Endodermal cell (in vitro differentiated cells): ENCODE data around the gene ZNF37A. TPM values are rescaled to one million over a fixed set of nuclear protein-coding genes. Genes with fewer than 3 reads are reported as not detected.

Experiments
- DNase-seq: peaks from one replicate; pipeline ENCODE4 v3.0.0-alpha.2; 2017
- H3K27ac ChIP-seq: 2 replicates; pipeline ENCODE4 v1.5.1; 2013; ENCODE audit warnings: mild to moderate bottlenecking, low read depth, low read length, moderate library complexity
- H3K27me3 ChIP-seq: 2 replicates; pipeline ENCODE4 v1.6.1; 2013; ENCODE audit warnings: mild to moderate bottlenecking, low read length, moderate library complexity; ENCODE audit not compliant: insufficient read depth, control insufficient read depth, poor library complexity, severe bottlenecking
- H3K36me3 ChIP-seq: 2 replicates; pipeline ENCODE4 v1.7.0; 2013; ENCODE audit warnings: mild to moderate bottlenecking, low read length, moderate library complexity; ENCODE audit not compliant: control insufficient read depth, insufficient read depth
- H3K4me1 ChIP-seq: one replicate; pipeline ENCODE4 v1.7.0; 2013; ENCODE audit warnings: low read length; ENCODE audit not compliant: control insufficient read depth, insufficient read depth
- H3K4me3 ChIP-seq: 2 replicates; pipeline ENCODE4 v1.5.1; 2013; ENCODE audit warnings: mild to moderate bottlenecking, low read length, moderate library complexity
- H3K9ac ChIP-seq: 2 replicates; pipeline ENCODE4 v1.6.1; 2013; ENCODE audit warnings: mild to moderate bottlenecking, low read length, moderate library complexity; ENCODE audit not compliant: poor library complexity, severe bottlenecking; ENCODE audit errors: extremely low read depth
- H3K9me3 ChIP-seq: 2 replicates; pipeline ENCODE4 v1.6.1; 2013; ENCODE audit warnings: mild to moderate bottlenecking, low read length, moderate library complexity; ENCODE audit not compliant: control insufficient read depth
- H3K27ac Mint-ChIP-seq: 2 replicates; pipeline ENCODE4 v1.8.0; 2020; ENCODE audit warnings: mixed read lengths
- H3K27me3 Mint-ChIP-seq: 2 replicates; pipeline ENCODE4 v1.8.0; 2021; ENCODE audit warnings: mild to moderate bottlenecking, mixed read lengths; ENCODE audit not compliant: insufficient read depth
- H3K36me3 Mint-ChIP-seq: 2 replicates; pipeline ENCODE4 v1.8.0; 2020; ENCODE audit warnings: low read depth, mixed read lengths
- H3K4me1 Mint-ChIP-seq: 2 replicates; pipeline ENCODE4 v1.8.0; 2020; ENCODE audit warnings: mixed read lengths
- H3K4me3 Mint-ChIP-seq: 2 replicates; pipeline ENCODE4 v1.8.0; 2020; ENCODE audit warnings: mild to moderate bottlenecking, moderate library complexity, mixed read lengths
- H3K9me3 Mint-ChIP-seq: 2 replicates; pipeline ENCODE4 v1.8.0; 2020; ENCODE audit warnings: mild to moderate bottlenecking, mixed read lengths
- WGBS, 2 experiments: methylation state at CpG; one replicate each; pipeline versions ENCODE4 v1.1.5 to v1.1.7; 2013; ENCODE audit warnings: missing lambda C conversion rate in 2 of 2, mixed read lengths in 1 of 2; ENCODE audit not compliant: insufficient coverage in 1 of 2, insufficient read length in 1 of 2; 5-methylcytosine and 5-hydroxymethylcytosine counted together
- total RNA-seq, 2 donors: library from RNA; stranded (reverse); fragmentation: NEBNext Ultra II Directional in 1 of 2; extraction: Animal tissue kit (Norgen Biotek cat#: 25700) in 1 of 2; gene quantifications; 2 replicates in 1 of 2; 3 replicates in 1 of 2; pipeline ENCODE4 v1.2.1, GENCODE V29; 2021
- TF ChIP-seq, protein P1 (sequence below): fragments of 200-600 bp; sonication (generic); conservative IDR thresholded peaks from 2 replicates; pipeline ENCODE4 v1.5.0; 2021; ENCODE audit warnings: antibody characterized with exemption, mild to moderate bottlenecking

ZNF37A gene
- total RNA-seq, 2 donors from 2014 or later: 11.0 to 11.4 TPM

DNA sequence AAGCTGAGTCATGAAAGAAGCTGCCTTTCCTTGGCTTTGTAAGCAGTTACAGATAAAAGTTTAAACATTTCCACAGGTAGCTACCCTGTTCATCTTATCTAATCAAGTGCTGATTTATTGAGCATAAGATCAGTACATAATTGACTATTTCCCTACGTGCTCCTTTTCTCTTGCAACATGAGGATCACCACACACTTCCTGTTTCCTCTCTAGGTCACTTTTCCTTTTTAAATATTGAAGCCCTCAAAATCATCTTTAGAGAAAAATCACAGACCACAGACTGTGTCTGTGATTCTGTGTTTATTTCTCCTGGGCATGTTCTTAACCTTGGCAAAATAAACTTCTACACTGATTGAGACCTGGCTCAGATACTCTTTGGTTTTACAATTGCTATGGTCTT lies 69.5 kb downstream of the ZNF37A start:
- H3K4me1 ChIP-seq: no peaks in the 10 kb centered on the region
- peaks cover 89% of the 10 kb centered on the region for H3K9me3 ChIP-seq
- H3K27ac ChIP-seq: no peak overlapping the region
- H3K4me1 Mint-ChIP-seq: no peaks in the 10 kb centered on the region
- no peak overlapping the region for H3K4me3 Mint-ChIP-seq
- TF ChIP-seq, protein P1, sequence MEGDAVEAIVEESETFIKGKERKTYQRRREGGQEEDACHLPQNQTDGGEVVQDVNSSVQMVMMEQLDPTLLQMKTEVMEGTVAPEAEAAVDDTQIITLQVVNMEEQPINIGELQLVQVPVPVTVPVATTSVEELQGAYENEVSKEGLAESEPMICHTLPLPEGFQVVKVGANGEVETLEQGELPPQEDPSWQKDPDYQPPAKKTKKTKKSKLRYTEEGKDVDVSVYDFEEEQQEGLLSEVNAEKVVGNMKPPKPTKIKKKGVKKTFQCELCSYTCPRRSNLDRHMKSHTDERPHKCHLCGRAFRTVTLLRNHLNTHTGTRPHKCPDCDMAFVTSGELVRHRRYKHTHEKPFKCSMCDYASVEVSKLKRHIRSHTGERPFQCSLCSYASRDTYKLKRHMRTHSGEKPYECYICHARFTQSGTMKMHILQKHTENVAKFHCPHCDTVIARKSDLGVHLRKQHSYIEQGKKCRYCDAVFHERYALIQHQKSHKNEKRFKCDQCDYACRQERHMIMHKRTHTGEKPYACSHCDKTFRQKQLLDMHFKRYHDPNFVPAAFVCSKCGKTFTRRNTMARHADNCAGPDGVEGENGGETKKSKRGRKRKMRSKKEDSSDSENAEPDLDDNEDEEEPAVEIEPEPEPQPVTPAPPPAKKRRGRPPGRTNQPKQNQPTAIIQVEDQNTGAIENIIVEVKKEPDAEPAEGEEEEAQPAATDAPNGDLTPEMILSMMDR: no peak
- no peaks in the 10 kb centered on the region for H3K36me3 ChIP-seq
- H3K27me3 Mint-ChIP-seq: no peaks in the 10 kb centered on the region
- H3K9me3 Mint-ChIP-seq: peaks cover 94% of the 10 kb centered on the region
- no peak overlapping the region for H3K4me3 ChIP-seq
- H3K27ac Mint-ChIP-seq: no peak overlapping the region
- H3K9ac ChIP-seq: no peak overlapping the region
- no peaks in the 10 kb centered on the region for H3K36me3 Mint-ChIP-seq
- H3K27me3 ChIP-seq: no peaks in the 10 kb centered on the region
- WGBS, 2 experiments: 27 to 29% methylated on average over 1 of the region's 1 CpG
- DNase-seq: no peak

DNA sequence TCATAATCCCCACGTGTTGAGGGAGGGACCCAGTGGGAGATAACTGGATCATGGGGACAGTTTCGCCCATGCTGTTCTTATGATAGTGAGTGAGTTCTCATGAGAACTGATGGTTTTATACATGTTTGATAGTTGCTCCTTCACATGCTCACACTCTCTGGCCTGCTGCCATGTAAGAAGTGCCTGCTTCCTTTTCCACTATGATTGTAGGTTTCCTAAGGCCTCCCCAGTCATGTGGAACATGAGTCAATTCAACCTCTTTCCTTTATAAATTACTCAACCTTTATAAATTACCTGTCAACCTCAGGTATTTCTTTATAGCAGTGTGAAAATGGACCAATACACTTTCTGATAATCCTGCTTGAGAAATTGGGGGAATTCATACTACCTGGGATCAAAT lies 80.2 kb downstream of the ZNF37A start:
- peaks cover 82% of the 10 kb centered on the region for H3K9me3 ChIP-seq

DNA sequence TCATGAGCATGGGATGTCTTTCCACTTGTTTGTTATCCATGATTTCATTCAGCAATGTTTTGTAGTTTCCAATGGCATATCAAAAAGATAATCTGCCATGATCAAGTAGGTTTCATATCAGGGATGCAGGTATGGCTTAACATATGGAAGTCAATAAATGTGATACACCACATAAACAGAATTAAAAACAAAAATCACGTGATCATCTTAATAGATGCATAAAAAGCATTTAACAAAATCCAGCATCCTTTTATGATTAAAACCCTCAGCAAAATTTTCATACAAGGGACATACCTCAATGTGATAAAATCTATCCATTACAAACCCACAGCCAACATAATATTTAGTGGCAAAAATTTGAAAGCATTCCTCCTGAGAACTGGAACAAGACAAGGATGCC lies 90.3 kb downstream of the ZNF37A start:
- H3K36me3 ChIP-seq: no peaks in the 10 kb centered on the region
- no peaks in the 10 kb centered on the region for H3K4me1 Mint-ChIP-seq
- no peaks in the 10 kb centered on the region for H3K4me1 ChIP-seq
- no peaks in the 10 kb centered on the region for H3K27me3 ChIP-seq
- H3K4me3 ChIP-seq: no peak overlapping the region
- no peak overlapping the region for H3K27ac ChIP-seq
- H3K4me3 Mint-ChIP-seq: no peak overlapping the region
- TF ChIP-seq, protein P1: no peak
- whole genome bisulfite sequencing, 2 experiments: 25% methylated on average over 1 of the region's 1 CpG; no CpG with 5 or more reads in 1 of the 2 experiments
- DNase-seq: no peak
- H3K9ac ChIP-seq: no peak overlapping the region
- peaks cover 85% of the 10 kb centered on the region for H3K9me3 ChIP-seq
- H3K27me3 Mint-ChIP-seq: no peaks in the 10 kb centered on the region
- H3K36me3 Mint-ChIP-seq: no peaks in the 10 kb centered on the region
- H3K9me3 Mint-ChIP-seq: peaks cover 83% of the 10 kb centered on the region
- H3K27ac Mint-ChIP-seq: no peak overlapping the region

More for the DNA sequence above, 80.2 kb downstream of the ZNF37A start:
- no peaks in the 10 kb centered on the region for H3K4me1 ChIP-seq
- TF ChIP-seq, protein P1: no peak
- H3K9me3 Mint-ChIP-seq: peaks cover 91% of the 10 kb centered on the region
- no peak for DNase-seq
- H3K36me3 ChIP-seq: no peaks in the 10 kb centered on the region
- no peaks in the 10 kb centered on the region for H3K27me3 ChIP-seq
- H3K9ac ChIP-seq: no peak overlapping the region
- no peak overlapping the region for H3K27ac ChIP-seq
- no peak overlapping the region for H3K27ac Mint-ChIP-seq
- H3K4me3 Mint-ChIP-seq: no peak overlapping the region
- H3K36me3 Mint-ChIP-seq: no peaks in the 10 kb centered on the region
- H3K4me1 Mint-ChIP-seq: no peaks in the 10 kb centered on the region
- H3K27me3 Mint-ChIP-seq: no peaks in the 10 kb centered on the region
- 53% methylated on average over 2 of the region's 2 CpGs; no CpG with 5 or more reads in 1 of the 2 experiments for WGBS, 2 experiments
- H3K4me3 ChIP-seq: no peak overlapping the region

Other genes starting within 250 kb of the ZNF37A start
- 10 to 100 TPM in 1 of 2 donors, 1 to 10 TPM in 1; 7.2 to 17.8 TPM for gene ZNF248, start 236.7 kb upstream of the ZNF37A start, total RNA-seq
- gene ZNF25, start 117.7 kb upstream of the ZNF37A start, total RNA-seq: 1 to 10 TPM in 1 of 2 donors, under 1 TPM in 1; 0.55 to 1.8 TPM
- 10 to 100 TPM; 45.9 to 50.7 TPM for gene ZNF33A, start 83.7 kb upstream of the ZNF37A start, total RNA-seq